NCI-H69 (cell line): ENCODE data around the gene SLC20A1.
A peak's percentile ranks its signal among the peaks of the same experiment; 100 is the strongest.
"Not testable (repeated sequence)": the region's sequence is repeated elsewhere in the genome, so short reads cannot be mapped to it uniquely, and the experiment has no call there.

Experiments used
- DNase-seq: peaks from one replicate; lab custom pipeline; 2025; lab: John Stamatoyannopoulos, UW

The SLC20A1 gene, protein sequence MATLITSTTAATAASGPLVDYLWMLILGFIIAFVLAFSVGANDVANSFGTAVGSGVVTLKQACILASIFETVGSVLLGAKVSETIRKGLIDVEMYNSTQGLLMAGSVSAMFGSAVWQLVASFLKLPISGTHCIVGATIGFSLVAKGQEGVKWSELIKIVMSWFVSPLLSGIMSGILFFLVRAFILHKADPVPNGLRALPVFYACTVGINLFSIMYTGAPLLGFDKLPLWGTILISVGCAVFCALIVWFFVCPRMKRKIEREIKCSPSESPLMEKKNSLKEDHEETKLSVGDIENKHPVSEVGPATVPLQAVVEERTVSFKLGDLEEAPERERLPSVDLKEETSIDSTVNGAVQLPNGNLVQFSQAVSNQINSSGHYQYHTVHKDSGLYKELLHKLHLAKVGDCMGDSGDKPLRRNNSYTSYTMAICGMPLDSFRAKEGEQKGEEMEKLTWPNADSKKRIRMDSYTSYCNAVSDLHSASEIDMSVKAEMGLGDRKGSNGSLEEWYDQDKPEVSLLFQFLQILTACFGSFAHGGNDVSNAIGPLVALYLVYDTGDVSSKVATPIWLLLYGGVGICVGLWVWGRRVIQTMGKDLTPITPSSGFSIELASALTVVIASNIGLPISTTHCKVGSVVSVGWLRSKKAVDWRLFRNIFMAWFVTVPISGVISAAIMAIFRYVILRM

GRCh38 chr2:112645310-112646101, at the start of gene SLC20A1:
SLC20A1 (plus strand) TSS chr2:112645939; CDS start chr2:112646829, 890 bp downstream.
- DNase-seq = peak; percentile 93

DNA sequence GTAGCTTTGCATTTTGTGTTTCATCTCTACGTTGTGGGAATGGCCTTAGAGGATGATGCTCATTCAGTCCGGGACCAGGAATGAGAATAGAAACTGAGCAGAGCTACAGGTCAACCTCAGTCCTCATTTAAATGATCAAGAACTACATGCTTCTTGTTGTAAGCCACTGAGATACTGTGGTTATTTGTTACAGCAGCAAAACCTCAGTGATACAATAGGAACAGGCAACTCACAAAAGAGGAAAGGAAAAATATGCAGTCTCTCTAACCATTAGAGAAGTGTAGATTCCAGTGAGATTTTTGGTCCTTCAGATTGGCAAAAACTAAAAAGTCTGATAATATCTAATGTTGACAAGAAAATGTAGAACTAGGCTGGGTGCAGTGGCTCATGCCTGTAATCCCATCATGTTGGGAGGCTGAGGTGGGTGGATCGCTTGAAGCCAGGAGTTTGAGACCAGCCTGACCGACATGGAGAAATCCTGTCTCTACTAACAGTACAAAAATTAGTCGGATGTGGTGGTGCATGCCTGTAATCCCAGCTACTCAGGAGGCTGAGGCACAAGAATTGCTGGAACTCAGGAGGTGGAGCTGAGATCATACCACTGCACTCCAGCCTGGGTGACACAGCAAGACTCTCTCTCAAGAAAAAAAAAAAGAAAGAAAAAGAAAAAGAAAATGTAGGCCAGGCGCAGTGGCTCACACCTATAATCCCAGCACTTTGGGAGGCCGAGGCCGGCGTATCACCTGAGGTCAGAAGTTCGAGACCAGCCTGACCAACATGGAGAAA, 48.0 kb upstream of the SLC20A1 start:
- no peak for DNase-seq

GRCh38 chr2:112600634-112601033, 45.1 kb upstream of the SLC20A1 start:
- no peak for DNase-seq

DNA sequence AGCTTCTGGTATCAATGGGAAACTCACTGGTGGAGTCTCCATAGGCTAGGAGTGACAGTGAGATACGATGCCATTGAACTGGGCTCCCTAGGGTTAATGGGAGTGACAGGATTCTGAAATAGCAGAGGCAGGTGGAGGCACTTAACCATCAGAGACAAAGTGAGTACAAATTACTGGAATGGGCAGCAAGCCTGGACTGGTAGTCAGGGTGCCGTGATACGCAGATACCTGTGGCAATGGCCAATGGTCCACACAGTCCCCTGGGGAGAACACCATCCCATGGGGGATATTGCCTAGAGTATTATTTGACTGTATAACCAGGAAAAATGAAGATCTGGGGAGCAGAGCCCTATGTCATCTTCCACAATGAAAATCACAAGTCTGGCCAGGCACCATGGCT, 44.0 kb upstream of the SLC20A1 start:
- DNase-seq = peak; percentile 21

- no peak for DNase-seq
Observed at GRCh38 chr2:112602917-112603316, 42.8 kb upstream of the SLC20A1 start.

- no peak for DNase-seq
Observed at GRCh38 chr2:112603731-112604130, 42.0 kb upstream of the SLC20A1 start.

GRCh38 chr2:112604952-112605351, 40.8 kb upstream of the SLC20A1 start:
- DNase-seq = no peak

- DNase-seq = no peak
Observed at GRCh38 chr2:112605926-112606325, 39.8 kb upstream of the SLC20A1 start.

DNA sequence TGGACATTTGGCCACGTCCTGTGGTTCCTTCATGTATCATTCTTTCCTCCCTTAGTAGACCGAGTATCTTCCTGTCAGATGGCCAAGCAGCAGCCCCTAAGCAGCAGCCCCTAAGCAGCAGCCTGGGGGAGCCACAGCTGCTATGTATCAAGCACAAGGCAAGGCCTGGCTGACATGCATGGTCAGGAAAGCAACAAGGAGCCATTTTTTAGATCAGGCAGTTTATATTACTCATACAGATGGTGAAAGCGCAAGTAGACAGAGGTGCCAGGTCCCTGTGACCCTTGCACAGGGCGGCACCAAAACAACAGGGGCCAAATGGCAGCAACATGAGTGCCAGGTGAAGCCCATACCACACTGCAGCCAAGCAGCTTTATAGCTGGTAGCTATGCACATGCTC, 39.2 kb upstream of the SLC20A1 start:
- DNase-seq = no peak

GRCh38 chr2:112607680-112608438, 37.9 kb upstream of the SLC20A1 start:
- no peak for DNase-seq

DNA sequence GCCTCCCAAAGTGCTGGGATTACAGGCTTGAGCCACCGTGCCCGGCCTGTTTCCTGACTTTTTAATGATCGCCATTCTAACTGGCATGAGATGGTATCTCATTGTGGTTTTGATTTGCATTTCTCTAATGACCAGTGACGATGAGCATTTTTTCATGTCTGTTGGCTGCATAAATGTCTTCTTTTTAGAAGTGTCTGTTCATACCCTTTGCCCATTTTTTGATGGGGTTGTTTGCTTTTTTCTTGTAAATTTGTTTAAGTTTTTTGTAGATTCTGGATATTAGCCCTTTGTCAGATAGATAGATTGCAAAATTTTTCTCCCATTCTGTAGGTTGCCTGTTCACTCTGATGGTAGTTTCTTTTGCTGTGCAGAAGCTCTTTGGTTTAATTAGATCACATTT, 36.4 kb upstream of the SLC20A1 start:
- not testable (repeated sequence) for DNase-seq

- not testable (repeated sequence) for DNase-seq
Observed at GRCh38 chr2:112612283-112612682, 33.5 kb upstream of the SLC20A1 start.

GRCh38 chr2:112614201-112614840, 31.4 kb upstream of the SLC20A1 start:
- DNase-seq = peak; percentile 35

DNA sequence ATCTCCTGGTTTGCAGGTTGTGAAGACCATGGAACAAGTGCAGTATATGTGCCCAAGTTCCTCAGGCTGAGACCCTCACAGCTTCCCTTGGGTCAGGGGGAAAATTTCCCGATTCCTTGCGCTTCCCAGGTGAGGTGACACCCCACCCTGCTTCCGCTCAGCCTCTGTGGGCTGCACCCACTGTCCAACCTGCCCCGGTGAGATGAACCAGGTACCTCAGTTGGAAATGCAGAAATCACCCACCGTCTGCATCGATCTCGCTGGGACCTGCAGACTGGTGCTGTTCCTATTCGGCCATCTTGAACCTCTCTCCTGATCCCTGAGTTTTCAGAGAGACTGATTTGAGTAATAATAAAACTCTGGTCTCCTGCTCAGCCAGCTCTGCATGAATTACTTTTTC, 30.7 kb upstream of the SLC20A1 start:
- no peak for DNase-seq

DNA sequence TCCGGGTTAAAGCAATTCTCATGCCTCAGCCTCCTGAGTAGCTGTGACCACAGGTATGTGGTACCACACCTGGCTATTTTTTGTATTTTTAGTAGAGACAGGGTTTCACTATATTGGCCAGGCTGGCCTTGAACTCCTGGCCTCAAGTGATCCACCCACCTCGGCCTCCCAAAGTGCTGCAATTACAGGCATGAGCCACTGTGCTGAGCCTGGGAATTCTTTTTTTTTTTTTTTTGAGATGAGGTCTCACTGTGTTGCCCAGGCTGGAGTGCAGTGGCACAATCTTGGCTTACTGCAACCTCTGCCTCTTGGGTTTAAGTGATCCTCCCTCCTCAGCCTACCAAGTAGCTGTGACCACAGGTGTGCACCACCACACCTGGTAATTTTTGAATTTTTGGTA, 29.9 kb upstream of the SLC20A1 start:
- DNase-seq = not testable (repeated sequence)

- no peak for DNase-seq
Observed at GRCh38 chr2:112618383-112618782, 27.4 kb upstream of the SLC20A1 start.

DNA sequence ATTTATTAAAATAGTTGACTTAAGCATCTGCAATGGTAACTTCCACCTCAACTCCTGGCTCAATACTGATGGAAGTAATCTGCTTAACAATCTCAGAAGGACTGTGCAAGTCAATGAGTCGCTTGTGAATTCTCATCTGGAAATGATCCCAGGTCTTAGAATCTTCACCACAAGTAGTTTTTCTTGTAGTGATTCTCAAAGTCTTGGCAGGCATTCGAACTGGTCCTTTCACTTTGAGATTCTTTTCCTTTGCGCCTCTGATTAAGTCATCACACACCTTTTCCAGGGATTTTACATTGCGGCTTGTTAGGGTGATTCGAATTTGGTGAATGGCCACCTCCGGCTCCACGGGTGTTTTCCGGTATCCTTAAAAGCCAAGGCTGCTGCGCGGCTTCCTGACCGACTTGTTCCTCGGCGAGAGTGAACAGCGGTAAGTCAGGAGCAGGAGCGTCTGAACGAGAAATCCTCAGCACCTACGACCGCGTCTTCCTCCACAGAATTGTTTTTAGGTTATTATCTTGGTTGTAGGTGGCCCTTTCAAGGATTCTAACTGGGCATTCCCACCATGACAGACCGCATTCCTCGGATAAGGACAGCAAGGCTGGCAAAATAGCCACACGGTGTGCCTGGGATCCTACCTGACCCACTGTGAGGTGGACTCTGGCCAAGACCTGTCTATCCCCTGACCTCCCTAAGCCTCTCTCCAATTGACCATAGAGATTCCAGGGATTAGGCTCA, 23.8 kb upstream of the SLC20A1 start:
- no peak for DNase-seq

DNA sequence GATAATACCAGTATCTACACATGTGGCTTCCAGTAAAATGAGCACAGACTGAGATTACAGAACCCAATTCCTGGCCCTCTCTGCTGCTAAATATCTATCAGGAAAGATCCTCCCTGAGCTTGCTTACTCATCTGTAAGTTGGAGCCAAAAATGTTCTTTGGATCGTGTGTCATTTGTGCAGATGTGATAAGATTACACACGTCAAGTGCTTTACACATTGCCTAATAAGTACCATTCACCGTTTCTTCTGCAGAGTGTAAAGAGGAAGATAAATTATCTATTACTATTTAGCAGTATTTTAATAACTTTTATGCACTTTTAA, 23.2 kb upstream of the SLC20A1 start:
- DNase-seq = no peak

GRCh38 chr2:112623913-112624777, 21.6 kb upstream of the SLC20A1 start:
- no peak for DNase-seq
